Panc1 (cell line): ENCODE measurements around the gene MTFMT. TPM values are rescaled to one million over a fixed set of nuclear protein-coding genes. Genes with fewer than 3 reads are reported as not detected.

Experiments
- ATAC-seq: fragments of 200-7000 bp; cut with Tn5 transposase; 2 replicates; pipeline ENCODE4 v1.9.1; 2020; ENCODE audit warnings: mild to moderate bottlenecking, moderate library complexity
- BruUV-seq: library from RNA; stranded (reverse); fragments of 400-500 nt; replicated peaks from 2 replicates; lab custom pipeline; 2021; lab: Mats Ljungman, UMichigan
- CTCF ChIA-PET: fragments of 300-600 bp; sonication (Branson Sonifier 250); formaldehyde crosslinking; loops from one replicate; lab custom pipeline; 2022; ENCODE audit warnings: antibody characterized with exemption; lab: Charles Lee
- POLR2A ChIA-PET: fragments of 300-600 bp; sonication (Branson Sonifier 250); formaldehyde crosslinking; loops from one replicate; lab custom pipeline; 2022; ENCODE audit warnings: antibody characterized with exemption; lab: Charles Lee
- DNase-seq: peaks from one replicate; pipeline ENCODE4 v3.0.0-alpha.2; 2010; ENCODE audit warnings: low read depth, low spot score
- H3K27ac ChIP-seq: 2 replicates; pipeline ENCODE4 v1.5.1; 2011; ENCODE audit warnings: mild to moderate bottlenecking, low read length, inconsistent platforms
- H3K27me3 ChIP-seq: fragments of 200-500 bp; sonication (Bioruptor generic); 2 replicates; pipeline ENCODE4 v1.6.0; 2014; ENCODE audit warnings: low read length, inconsistent platforms; ENCODE audit not compliant: control insufficient read depth, insufficient read depth
- H3K36me3 ChIP-seq: fragments of 200-500 bp; sonication (Bioruptor generic); 2 replicates; pipeline ENCODE4 v1.5.1; 2014; ENCODE audit warnings: inconsistent platforms, mild to moderate bottlenecking, low read length, moderate library complexity; ENCODE audit not compliant: control insufficient read depth, insufficient read depth
- H3K4me1 ChIP-seq: 2 replicates; pipeline ENCODE4 v1.5.1; 2011; ENCODE audit warnings: inconsistent platforms, mild to moderate bottlenecking, low read length, moderate library complexity; ENCODE audit not compliant: control insufficient read depth, insufficient read depth
- H3K4me3 ChIP-seq, 2 experiments: 2 replicates each; pipeline ENCODE4 v1.5.1; 2011 to 2012; ENCODE audit warnings: low read depth in 2 of 2, low read length in 2 of 2, mild to moderate bottlenecking in 2 of 2, inconsistent platforms in 1 of 2, moderate library complexity in 1 of 2
- H3K9me3 ChIP-seq: fragments of 200-500 bp; sonication (Bioruptor generic); 2 replicates; pipeline ENCODE4 v1.5.1; 2014; ENCODE audit warnings: low read depth, mild to moderate bottlenecking, inconsistent platforms, low read length, moderate library complexity; ENCODE audit not compliant: control insufficient read depth, insufficient read depth
- POLR2AphosphoS5 ChIP-seq: IDR thresholded peaks from 2 replicates; pipeline ENCODE4 v1.6.1; 2012; ENCODE audit warnings: mild to moderate bottlenecking, low read depth, low read length, moderate library complexity
- REST ChIP-seq, 2 experiments: IDR thresholded peaks; 2 replicates each; pipeline ENCODE4 v1.6.1; 2011 to 2012; ENCODE audit warnings: low read depth in 2 of 2, control low read depth in 1 of 2, low read length in 1 of 2, mild to moderate bottlenecking in 1 of 2, moderate library complexity in 1 of 2; ENCODE audit not compliant: insufficient read depth in 1 of 2
- SIN3A ChIP-seq: IDR thresholded peaks from 2 replicates; pipeline ENCODE4 v1.6.1; 2012; ENCODE audit warnings: low read depth, mild to moderate bottlenecking, low read length, moderate library complexity, borderline replicate concordance; ENCODE audit not compliant: insufficient read depth
- TCF7L2 ChIP-seq: IDR thresholded peaks from 2 replicates; pipeline ENCODE4 v1.6.1; 2011; ENCODE audit warnings: mild to moderate bottlenecking, low read depth, low read length, inconsistent platforms
- in situ Hi-C: cut with HindIII; loops from 2 replicates; pipeline ENCODE4 v1.10.0; 2016; ENCODE audit warnings: low sequenced_read_pairs, low pct_unique_long_range_greater_than_20kb
- intact Hi-C: fragments of 100-400 bp; cut with micrococcal nuclease; formaldehyde crosslinking; loops from one replicate; pipeline ENCODE4 v1.10.0; 2022; ENCODE audit not compliant: unreplicated experiment
- total RNA-seq: library from RNA; stranded (reverse); gene quantifications from one replicate; pipeline ENCODE4 v1.2.1, GENCODE V29; 2021; ENCODE audit not compliant: unreplicated experiment
- TF ChIP-seq, protein P1 (sequence below): fragments of 450-650 bp; IDR thresholded peaks from 2 replicates; pipeline ENCODE4 v1.5.1; 2017; ENCODE audit warnings: mild to moderate bottlenecking

The MTFMT gene
- total RNA-seq, 1 experiment from 2014 or later: 19.4 TPM

- ATAC-seq: no peak
- Histone ChIP-seq H3K36me3 (no peaks in the 10 kb centered on the region), H3K4me3 (no peak overlapping the region), H3K4me1 (no peaks in the 10 kb centered on the region), H3K27me3 (peaks cover 6% of the 10 kb centered on the region; the same call in 1 of the 2 replicates), H3K27ac (no peak overlapping the region), H3K9me3 (no peaks in the 10 kb centered on the region)
- DNase-seq: no peak
- no TSS peak for BruUV-seq
- no peak for TF ChIP-seq TCF7L2
- TF ChIP-seq, protein P1, sequence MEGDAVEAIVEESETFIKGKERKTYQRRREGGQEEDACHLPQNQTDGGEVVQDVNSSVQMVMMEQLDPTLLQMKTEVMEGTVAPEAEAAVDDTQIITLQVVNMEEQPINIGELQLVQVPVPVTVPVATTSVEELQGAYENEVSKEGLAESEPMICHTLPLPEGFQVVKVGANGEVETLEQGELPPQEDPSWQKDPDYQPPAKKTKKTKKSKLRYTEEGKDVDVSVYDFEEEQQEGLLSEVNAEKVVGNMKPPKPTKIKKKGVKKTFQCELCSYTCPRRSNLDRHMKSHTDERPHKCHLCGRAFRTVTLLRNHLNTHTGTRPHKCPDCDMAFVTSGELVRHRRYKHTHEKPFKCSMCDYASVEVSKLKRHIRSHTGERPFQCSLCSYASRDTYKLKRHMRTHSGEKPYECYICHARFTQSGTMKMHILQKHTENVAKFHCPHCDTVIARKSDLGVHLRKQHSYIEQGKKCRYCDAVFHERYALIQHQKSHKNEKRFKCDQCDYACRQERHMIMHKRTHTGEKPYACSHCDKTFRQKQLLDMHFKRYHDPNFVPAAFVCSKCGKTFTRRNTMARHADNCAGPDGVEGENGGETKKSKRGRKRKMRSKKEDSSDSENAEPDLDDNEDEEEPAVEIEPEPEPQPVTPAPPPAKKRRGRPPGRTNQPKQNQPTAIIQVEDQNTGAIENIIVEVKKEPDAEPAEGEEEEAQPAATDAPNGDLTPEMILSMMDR: no peak
- TF ChIP-seq POLR2AphosphoS5: no peak
- no peak for TF ChIP-seq SIN3A
- TF ChIP-seq REST (IDR thresholded peaks at IDR 0.05; ENCODE audit: insufficient read depth in 1 of 2, low read depth in 2 of 2, low read length in 1 of 2): no peak
- ChIA-PET CTCF (interaction anchor here (0.7 to 1.8 kb wide), 3 partner anchors 12 to 656 kb away, joined by 3 to 4 read pairs (median 3); no protein-coding TSS in a partner anchor), POLR2A (interaction anchor here (0.7 kb wide), 1 partner anchor 10 kb away, joined by 3 read pairs; no protein-coding TSS in a partner anchor)
- in situ Hi-C loops: no loop called here
- intact Hi-C loops: no loop called here
These were observed 36.7 kb upstream of the MTFMT start for GRCh38 chr15:65066001-65066634.

DNA sequence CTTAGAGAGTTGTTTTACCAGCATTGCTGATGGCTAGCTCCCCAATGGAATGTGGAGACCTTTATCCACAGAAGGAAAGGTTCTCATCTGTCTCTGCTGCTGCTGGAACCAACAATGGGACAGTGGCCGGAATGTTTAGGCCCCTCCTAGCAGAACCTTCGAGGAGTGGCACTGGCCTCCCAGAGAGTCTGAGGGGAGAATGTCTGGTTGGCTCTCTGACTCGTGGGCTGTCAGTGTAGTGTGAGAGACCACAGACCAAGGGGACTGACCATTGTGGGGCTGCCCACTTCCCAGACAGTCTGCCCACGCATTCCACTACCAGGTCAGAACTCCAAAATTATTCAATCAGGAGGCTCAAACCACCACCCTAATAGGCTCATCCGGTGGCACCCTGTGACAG lies 33.3 kb upstream of the MTFMT start:
- CTCF ChIA-PET: interaction anchor here (0.5 to 0.6 kb wide), 2 partner anchors 11 to 178 kb away, joined by 3 to 5 read pairs; no protein-coding TSS in a partner anchor

More for the DNA sequence above, 33.3 kb upstream of the MTFMT start:
- ATAC-seq: no peak
- in situ Hi-C loops (no loop called here), intact Hi-C loops (no loop called here)
- no TSS peak for BruUV-seq
- TF ChIP-seq TCF7L2: no peak
- no peak for TF ChIP-seq POLR2AphosphoS5
- no peak for TF ChIP-seq SIN3A
- no peak for TF ChIP-seq REST (IDR thresholded peaks at IDR 0.05; ENCODE audit: insufficient read depth in 1 of 2, low read depth in 2 of 2, low read length in 1 of 2)
- TF ChIP-seq, protein P1: no peak
- peaks cover 6% of the 10 kb centered on the region; the same call in 1 of the 2 replicates for H3K27me3 ChIP-seq
- H3K4me1 ChIP-seq: no peaks in the 10 kb centered on the region
- DNase-seq: no peak
- no peaks in the 10 kb centered on the region for H3K36me3 ChIP-seq
- no peak overlapping the region for H3K27ac ChIP-seq
- POLR2A ChIA-PET: interaction anchor here (0.6 kb wide), 1 partner anchor 454 kb away, joined by 7 read pairs; no protein-coding TSS in a partner anchor
- no peak overlapping the region for H3K4me3 ChIP-seq
- no peaks in the 10 kb centered on the region for H3K9me3 ChIP-seq
